HG03565 (cell line): ENCODE data around the gene SETD1A.
"Not testable (repeated sequence)": the region's sequence is repeated elsewhere in the genome, so short reads cannot be mapped to it uniquely, and the experiment has no call there.

Experiments used
- ATAC-seq: cut with Tn5 transposase; IDR thresholded peaks from one replicate; pipeline ENCODE4 v1.9.1; 2021; ENCODE audit warnings: mild to moderate bottlenecking, moderate library complexity; ENCODE audit not compliant: unreplicated experiment

Gene SETD1A

DNA sequence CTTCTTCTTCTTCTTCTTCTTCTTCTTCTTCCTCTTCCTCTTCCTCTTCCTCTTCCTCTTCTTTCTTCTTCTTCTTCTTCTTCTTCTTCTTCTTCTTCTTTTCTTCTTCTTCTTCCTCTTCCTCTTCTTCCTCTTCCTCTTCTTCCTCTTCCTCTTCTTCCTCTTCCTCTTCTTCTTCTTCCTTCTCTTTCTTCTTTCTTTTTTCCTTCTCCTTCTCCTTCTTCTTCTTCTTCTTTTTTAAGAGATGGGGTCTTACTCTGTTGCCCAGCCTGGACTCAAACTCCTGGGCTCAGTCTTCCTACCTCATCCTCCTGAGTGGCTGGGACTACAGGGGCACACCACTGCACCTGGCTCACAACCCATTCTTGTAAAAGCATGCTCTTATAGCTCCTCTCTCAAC lies 55.7 kb downstream of the SETD1A start:
- not testable (repeated sequence) for ATAC-seq

GRCh38 chr16:31016018-31016417 lies 58.5 kb downstream of the SETD1A start:
- no peak for ATAC-seq

DNA sequence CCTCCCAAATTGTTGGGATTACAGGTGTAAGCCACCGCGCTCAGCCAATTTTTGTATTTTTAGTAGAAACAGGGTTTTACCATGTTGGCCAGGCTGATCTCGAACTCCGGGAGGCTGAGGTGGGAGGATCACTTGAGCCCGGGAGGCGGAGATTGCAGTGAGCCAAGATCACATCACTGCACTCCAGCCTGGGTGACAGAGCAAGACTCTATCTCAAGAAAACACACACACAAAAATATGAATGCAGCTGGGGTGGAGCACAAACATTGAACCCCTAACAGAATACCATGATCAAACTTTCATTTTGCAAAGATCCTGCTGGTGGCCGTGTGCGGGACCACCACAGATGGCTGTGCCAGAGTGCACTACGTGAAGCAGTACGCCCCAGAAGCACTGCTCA lies 60.2 kb downstream of the SETD1A start:
- not testable (repeated sequence) for ATAC-seq

DNA sequence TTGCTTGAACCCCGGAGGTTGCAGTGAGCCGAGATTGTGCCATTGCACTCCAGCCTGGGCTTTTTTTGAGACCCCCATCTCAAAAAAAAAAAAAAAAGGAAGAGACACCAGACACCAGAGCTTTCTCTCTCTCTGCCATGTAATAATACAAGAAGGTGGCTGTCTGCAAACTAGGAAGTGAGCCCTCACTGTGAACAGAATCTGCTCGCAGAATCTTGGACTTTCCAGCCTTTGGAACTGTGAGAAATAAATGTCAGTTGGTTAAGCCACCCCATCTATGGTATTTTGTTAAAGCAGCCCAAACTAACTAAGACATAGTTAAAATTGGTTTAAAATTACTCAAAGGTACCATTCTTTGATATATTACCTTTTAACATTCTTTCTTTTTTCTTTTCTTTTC lies 63.0 kb downstream of the SETD1A start:
- ATAC-seq, result no peak

GRCh38 chr16:31022544-31023251 lies 65.1 kb downstream of the SETD1A start:
- ATAC-seq, result no peak

DNA sequence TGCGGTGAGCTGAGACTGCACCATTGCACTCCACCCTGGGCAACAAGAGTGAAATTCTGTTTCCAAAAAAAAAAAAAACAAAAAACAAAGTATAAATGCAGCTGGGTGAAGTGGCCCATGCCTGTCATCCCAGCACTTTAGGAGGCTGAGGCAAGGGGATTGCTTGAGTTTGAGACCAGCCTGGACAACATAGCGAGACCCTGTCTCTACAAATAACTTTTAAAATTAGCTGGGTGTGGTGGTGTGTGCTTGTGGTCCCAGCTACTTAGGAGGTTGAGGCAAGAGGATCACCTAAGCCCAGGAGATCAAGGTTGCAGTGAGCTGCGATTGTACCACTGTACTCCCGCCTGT lies 65.7 kb downstream of the SETD1A start:
- no peak for ATAC-seq

GRCh38 chr16:31023627-31024226 lies 66.2 kb downstream of the SETD1A start:
- no peak for ATAC-seq

GRCh38 chr16:31025339-31025738 lies 67.8 kb downstream of the SETD1A start:
- no peak for ATAC-seq

GRCh38 chr16:31029272-31029671 lies 71.7 kb downstream of the SETD1A start:
- no peak for ATAC-seq

- ATAC-seq, result no peak
These were observed 73.7 kb downstream of the SETD1A start for GRCh38 chr16:31031276-31031675.

GRCh38 chr16:31032736-31033708 lies 75.5 kb downstream of the SETD1A start, which contains the start of gene STX4:
Gene STX4 (plus strand): TSS chr16:31033558. CDS start chr16:31033806, 248 bp downstream.
- ATAC-seq, result peak; percentile 75

GRCh38 chr16:31033709-31034492 lies 76.3 kb downstream of the SETD1A start:
- peak; percentile 30 for ATAC-seq
